Measurements from ENCODE around the gene FAM210A. TPM values are rescaled to one million over a fixed set of nuclear protein-coding genes. Genes with fewer than 3 reads are reported as not detected.

FAM210A gene
- total RNA-seq, 1 experiment from 2014 or later: 26.2 TPM

DNA sequence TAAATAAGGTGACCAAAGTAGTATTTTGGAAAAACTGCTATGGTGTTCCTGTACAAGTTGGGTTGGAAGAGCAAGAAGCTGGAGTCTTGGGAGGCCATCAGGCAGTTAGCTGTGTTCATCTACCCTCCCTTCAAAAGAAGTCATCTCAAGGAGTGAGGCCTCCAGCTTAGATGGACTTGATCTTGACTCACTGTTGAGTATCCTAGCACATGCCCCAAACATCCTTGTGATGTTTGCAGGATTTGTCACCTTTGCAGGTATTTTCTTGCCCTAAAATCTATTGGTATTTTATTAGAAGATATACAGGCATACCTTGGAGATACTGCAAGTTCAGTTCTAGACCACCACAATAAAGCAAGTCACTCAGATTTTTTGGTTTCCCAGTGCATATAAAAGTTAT lies 30.3 kb upstream of the FAM210A start:
- ChIA-PET POLR2A (no interaction called here), RAD21 (ENCODE audit: low non-redundant PET in 1 of 2, low total read pairs in 2 of 2, uncharacterized antibody in 2 of 2, unreplicated experiment in 2 of 2) (no interaction called here), CTCF (no interaction called here)
- no TSS peak for BruUV-seq (replicated peaks)
- no peak overlapping the region for H3K4me2 ChIP-seq (ENCODE audit: low read length)
- no peaks in the 10 kb centered on the region for H3K27me3 ChIP-seq (ENCODE audit: insufficient read depth, low read length)
- no peak for DNase-seq (ENCODE audit: low read depth, low spot score)
- peaks cover 38 to 45% of the 10 kb centered on the region in 2 experiments for H3K36me3 ChIP-seq (ENCODE audit: control insufficient read depth in 1 of 2, insufficient read depth in 2 of 2, low read length in 2 of 2)
- no peak overlapping the region for H3K9ac ChIP-seq (ENCODE audit: low read length)
- no peaks in the 10 kb centered on the region for H3K4me1 ChIP-seq (ENCODE audit: control insufficient read depth in 1 of 2, insufficient read depth in 2 of 2, low read length in 2 of 2)
- no peaks in the 10 kb centered on the region for H3K79me2 ChIP-seq (ENCODE audit: insufficient read depth, low read length)
- H3K4me3 ChIP-seq (replicated peaks in 1 of 2; ENCODE audit: low read depth in 1 of 2, low read length in 2 of 2): no peak overlapping the region
- intact Hi-C loops (cut with micrococcal nuclease): no loop called here
- H3K9me3 ChIP-seq (ENCODE audit: control insufficient read depth in 1 of 2, insufficient read depth in 1 of 2, low read depth in 1 of 2, low read length in 2 of 2): no peaks in the 10 kb centered on the region
- no peak overlapping the region for H3K27ac ChIP-seq (ENCODE audit: low read depth, low read length)
- H3K9me2 ChIP-seq (ENCODE audit: insufficient read depth): no peaks in the 10 kb centered on the region
- ATAC-seq: no peak
- H4K20me1 ChIP-seq (ENCODE audit: insufficient read depth): no peaks in the 10 kb centered on the region
- TF ChIP-seq ELF1 (IDR thresholded peaks at IDR 0.05; ENCODE audit: borderline replicate concordance, low read depth) (no peak), EGR1 (IDR thresholded peaks at IDR 0.05; ENCODE audit: low read depth) (no peak), CBX3 (IDR thresholded peaks at IDR 0.05; ENCODE audit: low read depth) (no peak), POLR2A (IDR thresholded peaks at IDR 0.05; ENCODE audit: borderline replicate concordance, extremely low read depth, insufficient read depth, insufficient read length) (no peak), SIN3A (IDR thresholded peaks at IDR 0.05; ENCODE audit: low read depth) (no peak), EZH2 (IDR thresholded peaks at IDR 0.05) (no peak), TCF7L2 (IDR thresholded peaks at IDR 0.05; ENCODE audit: borderline replicate concordance, extremely low read depth, insufficient read depth, insufficient read length) (no peak), SRF (IDR thresholded peaks at IDR 0.05; ENCODE audit: low read depth) (no peak), ATF3 (IDR thresholded peaks at IDR 0.05) (no peak), CTCF (IDR thresholded peaks at IDR 0.05 in 2 of 3, conservative IDR thresholded peaks at IDR 0.05 in 1 of 3; ENCODE audit: borderline replicate concordance in 1 of 3, insufficient read depth in 1 of 3, low read depth in 2 of 3, low read length in 2 of 3) (no peak), SP1 (IDR thresholded peaks at IDR 0.05; ENCODE audit: low read depth) (no peak), FOSL1 (IDR thresholded peaks at IDR 0.05; ENCODE audit: low read depth) (no peak), RAD21 (IDR thresholded peaks at IDR 0.05; ENCODE audit: low read depth) (no peak)
- TF ChIP-seq, protein P1, sequence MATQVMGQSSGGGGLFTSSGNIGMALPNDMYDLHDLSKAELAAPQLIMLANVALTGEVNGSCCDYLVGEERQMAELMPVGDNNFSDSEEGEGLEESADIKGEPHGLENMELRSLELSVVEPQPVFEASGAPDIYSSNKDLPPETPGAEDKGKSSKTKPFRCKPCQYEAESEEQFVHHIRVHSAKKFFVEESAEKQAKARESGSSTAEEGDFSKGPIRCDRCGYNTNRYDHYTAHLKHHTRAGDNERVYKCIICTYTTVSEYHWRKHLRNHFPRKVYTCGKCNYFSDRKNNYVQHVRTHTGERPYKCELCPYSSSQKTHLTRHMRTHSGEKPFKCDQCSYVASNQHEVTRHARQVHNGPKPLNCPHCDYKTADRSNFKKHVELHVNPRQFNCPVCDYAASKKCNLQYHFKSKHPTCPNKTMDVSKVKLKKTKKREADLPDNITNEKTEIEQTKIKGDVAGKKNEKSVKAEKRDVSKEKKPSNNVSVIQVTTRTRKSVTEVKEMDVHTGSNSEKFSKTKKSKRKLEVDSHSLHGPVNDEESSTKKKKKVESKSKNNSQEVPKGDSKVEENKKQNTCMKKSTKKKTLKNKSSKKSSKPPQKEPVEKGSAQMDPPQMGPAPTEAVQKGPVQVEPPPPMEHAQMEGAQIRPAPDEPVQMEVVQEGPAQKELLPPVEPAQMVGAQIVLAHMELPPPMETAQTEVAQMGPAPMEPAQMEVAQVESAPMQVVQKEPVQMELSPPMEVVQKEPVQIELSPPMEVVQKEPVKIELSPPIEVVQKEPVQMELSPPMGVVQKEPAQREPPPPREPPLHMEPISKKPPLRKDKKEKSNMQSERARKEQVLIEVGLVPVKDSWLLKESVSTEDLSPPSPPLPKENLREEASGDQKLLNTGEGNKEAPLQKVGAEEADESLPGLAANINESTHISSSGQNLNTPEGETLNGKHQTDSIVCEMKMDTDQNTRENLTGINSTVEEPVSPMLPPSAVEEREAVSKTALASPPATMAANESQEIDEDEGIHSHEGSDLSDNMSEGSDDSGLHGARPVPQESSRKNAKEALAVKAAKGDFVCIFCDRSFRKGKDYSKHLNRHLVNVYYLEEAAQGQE (IDR thresholded peaks at IDR 0.05; ENCODE audit: low read depth): no peak
- TF ChIP-seq, protein P2, sequence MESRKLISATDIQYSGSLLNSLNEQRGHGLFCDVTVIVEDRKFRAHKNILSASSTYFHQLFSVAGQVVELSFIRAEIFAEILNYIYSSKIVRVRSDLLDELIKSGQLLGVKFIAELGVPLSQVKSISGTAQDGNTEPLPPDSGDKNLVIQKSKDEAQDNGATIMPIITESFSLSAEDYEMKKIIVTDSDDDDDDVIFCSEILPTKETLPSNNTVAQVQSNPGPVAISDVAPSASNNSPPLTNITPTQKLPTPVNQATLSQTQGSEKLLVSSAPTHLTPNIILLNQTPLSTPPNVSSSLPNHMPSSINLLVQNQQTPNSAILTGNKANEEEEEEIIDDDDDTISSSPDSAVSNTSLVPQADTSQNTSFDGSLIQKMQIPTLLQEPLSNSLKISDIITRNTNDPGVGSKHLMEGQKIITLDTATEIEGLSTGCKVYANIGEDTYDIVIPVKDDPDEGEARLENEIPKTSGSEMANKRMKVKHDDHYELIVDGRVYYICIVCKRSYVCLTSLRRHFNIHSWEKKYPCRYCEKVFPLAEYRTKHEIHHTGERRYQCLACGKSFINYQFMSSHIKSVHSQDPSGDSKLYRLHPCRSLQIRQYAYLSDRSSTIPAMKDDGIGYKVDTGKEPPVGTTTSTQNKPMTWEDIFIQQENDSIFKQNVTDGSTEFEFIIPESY (IDR thresholded peaks at IDR 0.05; ENCODE audit: extremely low read depth, insufficient replicate concordance, low read length): no peak
- TF ChIP-seq, protein P3, sequence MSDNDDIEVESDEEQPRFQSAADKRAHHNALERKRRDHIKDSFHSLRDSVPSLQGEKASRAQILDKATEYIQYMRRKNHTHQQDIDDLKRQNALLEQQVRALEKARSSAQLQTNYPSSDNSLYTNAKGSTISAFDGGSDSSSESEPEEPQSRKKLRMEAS (IDR thresholded peaks at IDR 0.05): no peak
- no peak overlapping the region for H2AFZ ChIP-seq (ENCODE audit: low read depth, low read length, poor library complexity, severe bottlenecking)

Measured in HCT116 (cell line).